8988T (cell line): ENCODE measurements around the gene MNAT1.
"Not testable (repeated sequence)": the region's sequence is repeated elsewhere in the genome, so short reads cannot be mapped to it uniquely, and the experiment has no call there.

Source experiments
- DNase-seq: peaks from one replicate; pipeline ENCODE4 v3.0.0; 2011

The MNAT1 gene

GRCh38 chr14:60738843-60739508, 4.4 kb downstream of the MNAT1 start:
- DNase-seq: no peak

DNA sequence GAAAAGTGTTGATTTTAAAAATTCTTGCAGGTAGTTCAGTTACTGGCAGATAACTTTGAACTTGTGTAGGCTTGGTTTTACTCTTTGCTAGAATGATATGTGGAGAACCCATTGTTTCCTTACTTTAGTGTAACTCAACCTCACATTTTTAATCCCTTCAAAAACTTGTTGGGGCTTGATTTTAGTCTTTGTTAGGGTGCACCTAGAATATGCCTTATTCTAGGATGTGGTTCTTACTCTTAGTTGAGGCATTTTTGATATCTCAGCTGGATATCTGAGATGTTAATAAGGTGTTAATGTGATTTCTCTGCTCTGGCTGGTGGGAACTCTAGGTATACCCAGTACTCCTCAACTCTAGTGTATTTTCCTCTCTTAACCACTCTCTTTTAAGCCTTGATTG, 10.0 kb downstream of the MNAT1 start:
- no peak for DNase-seq

DNA sequence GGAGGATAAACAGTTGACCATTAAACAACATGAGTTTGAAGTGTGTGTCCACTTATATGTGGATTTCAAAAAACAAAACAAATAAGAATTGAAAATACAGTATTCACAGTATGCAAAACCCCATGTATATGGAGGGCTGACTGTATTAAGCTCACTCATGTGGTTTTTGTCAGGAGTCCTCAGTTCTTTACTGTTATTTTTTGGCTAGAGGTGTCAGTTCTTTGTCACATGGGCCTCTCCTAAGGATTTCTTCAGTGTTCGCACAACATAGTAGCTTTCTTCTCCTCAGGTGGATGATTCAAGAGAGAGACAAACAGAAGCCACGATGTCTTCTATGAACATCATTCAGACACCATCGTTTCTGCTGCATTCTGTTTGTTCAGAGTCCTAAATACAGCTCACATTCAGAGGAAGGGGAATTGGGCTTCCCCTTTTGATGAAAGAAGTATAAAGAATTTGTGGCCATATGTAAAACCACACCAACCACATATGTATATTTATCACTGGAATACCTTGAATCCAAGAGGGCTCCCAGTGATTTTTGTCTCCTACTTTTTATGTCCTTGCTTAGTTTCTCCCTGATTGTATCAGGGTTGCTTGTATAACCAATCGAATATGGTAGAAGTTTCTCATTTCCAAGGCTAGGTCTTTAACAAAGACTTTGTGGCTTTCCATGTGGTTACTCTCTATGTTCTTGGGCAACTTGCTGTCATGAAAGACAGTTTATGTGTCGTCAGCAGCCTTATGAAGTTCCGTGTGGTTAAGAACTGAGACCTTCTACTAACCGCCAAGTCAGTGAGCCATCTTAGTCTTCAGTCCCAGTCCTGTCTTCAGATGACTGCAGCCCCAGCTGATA, 18.9 kb downstream of the MNAT1 start:
- DNase-seq: no peak

- no peak for DNase-seq
Measured at GRCh38 chr14:60756847-60757246, 22.3 kb downstream of the MNAT1 start.

DNA sequence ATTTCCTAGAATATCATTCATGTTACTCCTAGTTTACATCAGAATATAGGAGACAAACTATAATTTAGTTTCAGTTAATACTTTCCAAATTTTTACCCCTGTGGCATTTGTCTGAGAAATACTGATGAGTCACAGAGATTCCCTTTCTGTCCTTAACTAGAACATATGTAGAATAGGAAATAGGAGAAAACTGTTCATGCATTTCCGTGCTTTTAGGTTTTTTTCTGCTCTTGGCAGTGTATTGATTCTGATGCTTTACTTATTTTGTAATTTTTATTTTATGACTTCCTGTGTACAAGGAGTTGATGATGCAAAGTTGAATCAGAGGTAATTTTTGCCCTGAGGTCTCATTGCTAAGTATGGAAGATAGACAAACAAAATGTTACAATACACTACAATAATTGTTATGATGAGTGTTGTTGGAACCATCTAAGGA, 23.0 kb downstream of the MNAT1 start:
- no peak for DNase-seq

DNA sequence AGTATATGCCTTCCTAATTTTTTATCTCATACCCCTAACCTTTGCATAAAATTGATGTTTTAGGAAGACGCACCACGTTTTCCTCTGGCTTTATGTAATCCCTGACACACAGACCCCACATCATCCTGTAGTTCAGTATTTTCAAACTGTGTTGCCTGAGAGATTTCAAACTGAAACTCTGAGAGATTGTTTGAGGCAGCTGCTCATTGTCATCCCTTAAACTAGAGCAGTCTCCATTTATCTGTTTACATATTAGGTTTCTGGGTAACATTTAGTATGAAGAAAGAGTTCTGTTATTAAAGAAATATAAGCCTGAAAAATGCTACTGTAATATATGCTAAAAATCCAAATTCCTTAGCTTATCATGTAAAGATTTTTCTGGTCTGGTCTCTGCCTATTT, 24.3 kb downstream of the MNAT1 start:
- no peak for DNase-seq

GRCh38 chr14:60760209-60760608, 25.6 kb downstream of the MNAT1 start:
- no peak for DNase-seq

GRCh38 chr14:60760644-60761364, 26.2 kb downstream of the MNAT1 start:
- no peak for DNase-seq

DNA sequence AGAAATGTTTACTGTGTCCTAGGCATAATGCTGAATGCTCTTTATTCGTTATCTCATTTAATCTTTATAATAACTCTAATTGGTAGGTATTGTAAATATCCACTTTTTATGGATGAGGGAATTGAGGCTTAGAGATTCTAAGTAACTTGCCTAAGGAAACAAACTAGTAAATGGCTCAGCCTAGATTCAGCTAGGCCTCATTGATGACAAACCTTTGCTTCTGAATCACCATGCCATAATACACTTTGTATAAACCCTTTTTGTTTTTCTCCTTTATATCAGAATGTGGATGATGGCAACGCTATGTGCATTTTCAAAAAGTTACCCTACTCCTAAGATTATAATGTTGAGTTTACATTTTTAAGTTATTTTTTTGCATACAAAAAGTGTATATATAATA, 34.0 kb downstream of the MNAT1 start:
- DNase-seq: no peak

- DNase-seq: no peak
Measured at GRCh38 chr14:60771117-60771516, 36.6 kb downstream of the MNAT1 start.

DNA sequence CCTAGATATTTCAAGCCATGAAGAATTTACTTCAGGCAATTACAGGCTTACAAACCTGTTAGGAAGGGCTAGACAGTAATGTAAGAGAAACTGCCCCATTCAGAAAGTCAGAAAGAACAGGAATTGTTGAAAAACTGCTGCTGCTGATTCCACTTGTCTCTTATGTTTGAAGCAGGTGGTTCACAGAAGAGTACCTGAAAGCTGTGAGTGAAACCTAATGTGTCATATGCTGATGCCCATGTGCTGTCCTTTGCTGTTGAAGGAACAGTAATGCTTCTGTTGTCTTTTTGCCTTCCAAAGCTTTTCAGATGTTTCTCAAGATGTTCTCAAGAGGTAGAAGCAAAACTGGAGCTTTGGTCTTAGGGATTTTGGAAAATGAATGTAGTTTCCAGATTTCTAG, 39.0 kb downstream of the MNAT1 start:
- no peak for DNase-seq

DNA sequence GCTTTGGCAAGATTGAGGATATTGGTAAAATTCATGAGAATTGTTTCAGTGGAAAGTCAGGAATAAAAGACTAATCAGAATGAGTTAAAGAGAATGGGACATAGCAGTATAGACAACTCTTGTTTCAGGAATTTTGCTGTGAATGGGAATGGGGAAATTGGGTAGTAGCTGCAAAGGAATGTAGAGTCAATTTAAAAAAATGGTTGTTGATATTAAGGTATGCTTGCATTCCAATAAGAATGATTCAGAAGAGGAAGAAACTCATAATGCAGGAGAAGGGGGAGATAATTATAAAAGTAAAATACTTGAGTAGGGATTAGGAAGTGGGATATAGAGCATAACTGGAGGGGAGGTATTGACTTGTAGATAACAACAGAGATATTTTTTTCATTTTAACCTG, 40.7 kb downstream of the MNAT1 start:
- no peak for DNase-seq

- DNase-seq: no peak
Measured at GRCh38 chr14:60777856-60778578, 43.5 kb downstream of the MNAT1 start.

DNA sequence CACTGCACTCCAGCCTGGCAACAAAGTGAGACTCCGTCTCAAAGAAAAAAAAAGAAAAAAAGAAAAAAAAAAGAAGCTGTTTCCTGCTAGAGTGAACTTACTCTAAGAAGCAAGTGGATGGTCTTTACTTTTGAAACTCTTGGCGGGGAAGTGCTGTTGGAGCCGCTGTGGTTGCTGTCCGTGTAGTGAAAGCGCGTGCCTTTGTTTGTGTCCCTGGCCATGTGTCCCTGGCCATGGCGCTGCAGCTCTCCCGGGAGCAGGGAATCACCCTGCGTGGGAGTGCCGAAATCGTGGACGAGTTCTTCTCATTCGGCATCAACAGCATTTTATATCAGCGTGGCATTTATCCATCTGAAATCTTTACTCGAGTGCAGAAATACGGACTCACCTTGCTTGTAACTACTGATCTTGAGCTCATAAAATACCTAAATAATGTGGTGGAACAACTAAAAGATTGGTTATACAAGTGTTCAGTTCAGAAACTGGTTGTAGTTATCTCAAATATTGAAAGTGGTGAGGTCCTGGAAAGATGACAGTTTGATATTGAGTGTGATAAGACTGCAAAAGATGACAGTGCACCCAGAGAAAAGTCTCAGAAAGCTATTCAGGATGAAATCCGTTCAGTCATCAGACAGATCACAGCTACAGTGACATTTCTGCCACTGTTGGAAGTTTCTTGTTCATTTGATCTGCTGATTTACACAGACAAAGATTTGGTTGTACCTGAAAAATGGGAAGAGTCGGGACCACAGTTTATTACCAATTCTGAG, 45.4 kb downstream of the MNAT1 start:
- not testable (repeated sequence) for DNase-seq

DNA sequence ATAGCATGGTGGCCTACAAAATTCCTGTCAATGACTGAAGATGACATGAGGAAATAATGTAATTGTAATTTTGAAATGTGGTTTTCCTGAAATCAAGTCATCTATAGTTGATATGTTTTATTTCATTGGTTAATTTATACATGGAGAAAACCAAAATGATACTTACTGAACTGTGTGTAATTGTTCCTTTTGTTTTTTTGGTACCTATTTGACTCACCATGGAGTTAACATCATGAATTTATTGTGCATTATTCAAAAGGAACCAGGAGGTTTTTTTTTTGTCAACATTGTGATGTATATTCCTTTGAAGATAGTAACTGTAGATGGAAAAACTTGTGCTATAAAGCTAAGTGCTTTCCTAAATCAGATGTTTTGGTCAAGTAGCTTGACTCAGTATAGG, 46.0 kb downstream of the MNAT1 start:
- DNase-seq: not testable (repeated sequence)

- no peak for DNase-seq
Measured at GRCh38 chr14:60786905-60787304, 52.3 kb downstream of the MNAT1 start.

GRCh38 chr14:60789656-60790055, 55.1 kb downstream of the MNAT1 start:
- no peak for DNase-seq

- DNase-seq: no peak
Measured at GRCh38 chr14:60790850-60791249, 56.3 kb downstream of the MNAT1 start.

- no peak for DNase-seq
Measured at GRCh38 chr14:60796434-60796833, 61.9 kb downstream of the MNAT1 start.

- DNase-seq: no peak
Measured at GRCh38 chr14:60800409-60800808, 65.8 kb downstream of the MNAT1 start.

DNA sequence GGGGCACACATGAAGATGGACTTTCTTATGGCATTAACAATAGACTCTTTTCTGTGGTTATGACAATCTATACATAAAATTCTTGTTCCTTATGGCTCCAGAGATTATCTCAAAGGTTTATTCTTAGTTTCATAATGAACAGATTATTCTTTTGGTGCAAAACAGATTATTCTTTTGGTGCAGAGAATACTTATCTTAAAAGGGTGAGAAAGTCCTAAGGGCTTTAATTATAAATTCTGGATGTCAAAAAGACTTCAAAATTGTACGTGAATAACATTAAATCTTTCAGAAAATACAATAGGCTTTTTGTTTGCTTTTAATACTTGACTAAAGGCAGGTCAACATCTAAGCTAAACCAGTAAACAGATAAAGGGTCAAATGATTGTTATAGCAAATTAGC, 69.3 kb downstream of the MNAT1 start:
- no peak for DNase-seq

- no peak for DNase-seq
Measured at GRCh38 chr14:60805841-60806430, 71.4 kb downstream of the MNAT1 start.
